GM10847 (cell line): ENCODE results near the gene RAB40C.

Experiments used
- POLR2A ChIP-seq: IDR thresholded peaks from 2 replicates; pipeline ENCODE4 v1.6.1; 2011; ENCODE audit not compliant: insufficient read length; ENCODE audit errors: extremely low read depth

The RAB40C gene

GRCh38 chr16:555528-556473, 34.1 kb upstream of the RAB40C start:
- TF ChIP-seq POLR2A, result no peak

- TF ChIP-seq POLR2A, result no peak
Measured at GRCh38 chr16:556474-557173, 33.2 kb upstream of the RAB40C start.

- no peak for TF ChIP-seq POLR2A
Measured at GRCh38 chr16:557463-558297, 32.2 kb upstream of the RAB40C start.

- TF ChIP-seq POLR2A, result no peak
Measured at GRCh38 chr16:558298-559020, 31.4 kb upstream of the RAB40C start.

- no peak for TF ChIP-seq POLR2A
Measured at GRCh38 chr16:559021-559380, 30.9 kb upstream of the RAB40C start.

GRCh38 chr16:559411-560203, 30.3 kb upstream of the RAB40C start:
- TF ChIP-seq POLR2A, result no peak

GRCh38 chr16:560204-560700, 29.6 kb upstream of the RAB40C start, which contains the start of gene PRR35:
Gene PRR35 (plus strand): TSS chr16:560394. CDS start chr16:563295, 2,901 bp downstream.
- TF ChIP-seq POLR2A, result no peak

- no peak for TF ChIP-seq POLR2A
Measured at GRCh38 chr16:560701-561412, 29.0 kb upstream of the RAB40C start.

GRCh38 chr16:561413-561794, 28.5 kb upstream of the RAB40C start:
- no peak for TF ChIP-seq POLR2A

- no peak for TF ChIP-seq POLR2A
Measured at GRCh38 chr16:561957-562938, 27.6 kb upstream of the RAB40C start.

GRCh38 chr16:563072-563644, 26.7 kb upstream of the RAB40C start:
- TF ChIP-seq POLR2A, result no peak

GRCh38 chr16:564690-565418, 25.0 kb upstream of the RAB40C start:
- no peak for TF ChIP-seq POLR2A
